ENCODE results near the gene EPGN.
"Not testable (repeated sequence)": the region's sequence is repeated elsewhere in the genome, so short reads cannot be mapped to it uniquely, and the experiment has no call there.

Gene EPGN

GRCh38 chr4:74338792-74339333 lies 30.6 kb downstream of the EPGN start:
- no peak for DNase-seq

GRCh38 chr4:74339501-74339900 lies 31.2 kb downstream of the EPGN start:
- DNase-seq: no peak

- DNase-seq: not testable (repeated sequence)
Observed at GRCh38 chr4:74340421-74340820, 32.2 kb downstream of the EPGN start.

- DNase-seq: no peak
Observed at GRCh38 chr4:74344031-74344430, 35.8 kb downstream of the EPGN start.

GRCh38 chr4:74353858-74354257 lies 45.6 kb downstream of the EPGN start:
- no peak for DNase-seq

GRCh38 chr4:74357965-74358364 lies 49.7 kb downstream of the EPGN start:
- no peak for DNase-seq

GRCh38 chr4:74361671-74362070 lies 53.4 kb downstream of the EPGN start:
- no peak for DNase-seq

GRCh38 chr4:74362347-74362746 lies 54.1 kb downstream of the EPGN start:
- DNase-seq: no peak

GRCh38 chr4:74364256-74364651 lies 56.0 kb downstream of the EPGN start:
- DNase-seq: no peak

GRCh38 chr4:74364652-74365491 lies 56.6 kb downstream of the EPGN start, which contains the start of gene EREG:
Gene EREG (plus strand): TSS chr4:74365145. CDS start chr4:74365309, 164 bp downstream.
- DNase-seq: peak in 4 of 56 donors; percentile 1 to 7 (median 4)

GRCh38 chr4:74365761-74366160 lies 57.5 kb downstream of the EPGN start:
- DNase-seq: no peak
